Astrocyte (in vitro differentiated cells and primary cell): ENCODE measurements around the gene ATG101.

Source experiments
- CTCF ChIP-seq: IDR thresholded peaks from 2 replicates; pipeline ENCODE4 v1.5.1; 2011; ENCODE audit warnings: low read depth, mild to moderate bottlenecking, inconsistent platforms, low read length, moderate library complexity; ENCODE audit not compliant: insufficient read depth
- EZH2 ChIP-seq: IDR thresholded peaks from 2 replicates; pipeline ENCODE4 v1.6.1; 2012; ENCODE audit warnings: mild to moderate bottlenecking, low read length, inconsistent platforms; ENCODE audit not compliant: insufficient read depth

- TF ChIP-seq CTCF (no peak), EZH2 (no peak)
These were observed 9.1 kb upstream of the ATG101 start for GRCh38 chr12:52060498-52061177.
